HCT116 (cell line): ENCODE measurements around the gene NFIL3. TPM values are rescaled to one million over a fixed set of nuclear protein-coding genes. Genes with fewer than 3 reads are reported as not detected.
A peak's percentile ranks its signal among the peaks of the same experiment; 100 is the strongest.

Experiments used
- ATAC-seq: fragments of 200-7000 bp; cut with Tn5 transposase; 2 replicates; pipeline ENCODE4 v1.9.1; 2020; ENCODE audit warnings: mild to moderate bottlenecking, moderate library complexity
- BruUV-seq: library from RNA; stranded (reverse); fragments of 400-500 nt; replicated peaks from 2 replicates; lab custom pipeline; 2021; lab: Mats Ljungman, UMichigan
- CTCF ChIA-PET: fragments of 300-600 bp; sonication (Branson Sonifier 250); formaldehyde crosslinking; loops from one replicate; lab custom pipeline; 2021; ENCODE audit warnings: antibody characterized with exemption; lab: Charles Lee
- POLR2A ChIA-PET: fragments of 300-600, 350-600 bp; sonication (Branson Sonifier 250); formaldehyde crosslinking; loops from one replicate; lab custom pipeline; 2021; ENCODE audit warnings: antibody characterized with exemption; lab: Charles Lee
- RAD21 ChIA-PET, 2 experiments: fragments of 300-600 bp; sonication (Branson Sonifier 250); formaldehyde crosslinking; loops; one replicate each; lab custom pipeline; 2023; ENCODE audit warnings: low total read pairs in 2 of 2; ENCODE audit not compliant: uncharacterized antibody in 2 of 2, unreplicated experiment in 2 of 2, low non-redundant PET in 1 of 2; lab: Charles Lee
- DNase-seq: peaks from one replicate; pipeline ENCODE4 v3.0.0-alpha.2; 2010; ENCODE audit warnings: low read depth, low spot score
- H2AFZ ChIP-seq: fragments of 200-600 bp; shearing (Covaris generic), sonication (generic); 2 replicates; pipeline ENCODE4 v1.6.1; 2017; ENCODE audit warnings: low read depth, mixed run types, mixed read lengths, antibody characterized with exemption, low read length; ENCODE audit not compliant: poor library complexity, severe bottlenecking
- H3K27ac ChIP-seq: 2 replicates; pipeline ENCODE4 v1.5.1; 2012; ENCODE audit warnings: low read depth, low read length
- H3K27me3 ChIP-seq: fragments of 200-600 bp; sonication (generic); 2 replicates; pipeline ENCODE4 v1.6.1; 2016; ENCODE audit warnings: mixed run types, low read length, mixed read lengths; ENCODE audit not compliant: insufficient read depth
- H3K36me3 ChIP-seq, 2 experiments: fragments of 200-500 bp in 1 of 2; fragments of 200-600 bp in 1 of 2; sonication (Bioruptor generic) in 1 of 2; sonication (generic) in 1 of 2; 2 replicates each; pipeline versions ENCODE4 v1.5.1 to v1.6.1; 2014 to 2016; ENCODE audit warnings: low read length in 2 of 2, inconsistent platforms in 1 of 2, mixed read lengths in 1 of 2, mixed run types in 1 of 2; ENCODE audit not compliant: insufficient read depth in 2 of 2, control insufficient read depth in 1 of 2
- H3K4me1 ChIP-seq, 2 experiments: fragments of 200-600 bp in 1 of 2; sonication (generic) in 1 of 2; 2 replicates each; pipeline versions ENCODE4 v1.5.1 to v1.6.1; 2012 to 2017; ENCODE audit warnings: low read length in 2 of 2, inconsistent platforms in 1 of 2, mild to moderate bottlenecking in 1 of 2, mixed read lengths in 1 of 2, mixed run types in 1 of 2, moderate library complexity in 1 of 2; ENCODE audit not compliant: insufficient read depth in 2 of 2, control insufficient read depth in 1 of 2
- H3K4me2 ChIP-seq: fragments of 200-600 bp; sonication (generic); 2 replicates; pipeline ENCODE4 v1.6.1; 2017; ENCODE audit warnings: mixed run types, low read length, mixed read lengths
- H3K4me3 ChIP-seq, 2 experiments: fragments of 200-600 bp in 1 of 2; sonication (generic) in 1 of 2; replicated peaks in 1 of 2; 2 replicates each; pipeline ENCODE4 v1.5.1; 2011 to 2016; ENCODE audit warnings: low read length in 2 of 2, control low read depth in 1 of 2, low read depth in 1 of 2, mild to moderate bottlenecking in 1 of 2, mixed read lengths in 1 of 2, mixed run types in 1 of 2
- H3K79me2 ChIP-seq: fragments of 200-600 bp; sonication (generic); 2 replicates; pipeline ENCODE4 v1.6.1; 2017; ENCODE audit warnings: mild to moderate bottlenecking, mixed run types, low read length, moderate library complexity, mixed read lengths; ENCODE audit not compliant: insufficient read depth
- H3K9ac ChIP-seq: fragments of 200-600 bp; sonication (generic); 2 replicates; pipeline ENCODE4 v1.6.1; 2016; ENCODE audit warnings: low read length, mixed read lengths
- H3K9me2 ChIP-seq: fragments of 200-600 bp; sonication (generic), shearing (Covaris generic); 2 replicates; pipeline ENCODE4 v1.6.1; 2017; ENCODE audit warnings: mixed run types, mild to moderate bottlenecking, moderate library complexity; ENCODE audit not compliant: insufficient read depth
- H3K9me3 ChIP-seq, 2 experiments: fragments of 200-500 bp in 1 of 2; fragments of 200-600 bp in 1 of 2; sonication (Bioruptor generic) in 1 of 2; sonication (generic) in 1 of 2; 2 replicates each; pipeline ENCODE4 v1.6.1; 2014 to 2017; ENCODE audit warnings: low read length in 2 of 2, mixed read lengths in 2 of 2, inconsistent platforms in 1 of 2, low read depth in 1 of 2, mild to moderate bottlenecking in 1 of 2, mixed run types in 1 of 2, moderate library complexity in 1 of 2; ENCODE audit not compliant: control insufficient read depth in 1 of 2, insufficient read depth in 1 of 2
- H4K20me1 ChIP-seq: fragments of 200-600 bp; sonication (generic), shearing (Covaris generic); 2 replicates; pipeline ENCODE4 v1.6.1; 2017; ENCODE audit warnings: mixed run types, mild to moderate bottlenecking, moderate library complexity; ENCODE audit not compliant: insufficient read depth
- ATF3 ChIP-seq: IDR thresholded peaks from 2 replicates; pipeline ENCODE4 v1.6.1; 2012
- CBX3 ChIP-seq: IDR thresholded peaks from 2 replicates; pipeline ENCODE4 v1.6.1; 2012; ENCODE audit warnings: low read depth
- CTCF ChIP-seq, 3 experiments: fragments of 200-600 bp in 1 of 3; sonication (generic) in 1 of 3; IDR thresholded peaks in 2 of 3; conservative IDR thresholded peaks in 1 of 3; 2 replicates each; pipeline ENCODE4 v1.5.1; 2012 to 2017; ENCODE audit warnings: low read depth in 2 of 3, low read length in 2 of 3, antibody characterized with exemption in 1 of 3, borderline replicate concordance in 1 of 3, control low read depth in 1 of 3, mild to moderate bottlenecking in 1 of 3, mixed read lengths in 1 of 3, mixed run types in 1 of 3, moderate library complexity in 1 of 3; ENCODE audit not compliant: insufficient read depth in 1 of 3
- EGR1 ChIP-seq: IDR thresholded peaks from 2 replicates; pipeline ENCODE4 v1.6.1; 2012; ENCODE audit warnings: low read depth
- ELF1 ChIP-seq: IDR thresholded peaks from 2 replicates; pipeline ENCODE4 v1.6.1; 2012; ENCODE audit warnings: low read depth, borderline replicate concordance
- EZH2 ChIP-seq: fragments of 200-600 bp; sonication (generic); IDR thresholded peaks from 2 replicates; pipeline ENCODE4 v1.6.1; 2017; ENCODE audit warnings: antibody characterized with exemption, mixed run types
- EZH2phosphoT487 ChIP-seq: fragments of 200-600 bp; IDR thresholded peaks from 2 replicates; pipeline ENCODE4 v1.6.1; 2018; ENCODE audit warnings: antibody characterized with exemption, borderline replicate concordance
- JUND ChIP-seq: IDR thresholded peaks from 2 replicates; pipeline ENCODE4 v1.6.1; 2012
- MAX ChIP-seq: IDR thresholded peaks from 2 replicates; pipeline ENCODE4 v1.6.1; 2012
- POLR2A ChIP-seq: IDR thresholded peaks from 2 replicates; pipeline ENCODE4 v1.7.0; 2011; ENCODE audit warnings: borderline replicate concordance; ENCODE audit not compliant: insufficient read depth, insufficient read length; ENCODE audit errors: extremely low read depth
- POLR2AphosphoS5 ChIP-seq: IDR thresholded peaks from 2 replicates; pipeline ENCODE4 v1.6.1; 2011; ENCODE audit warnings: mild to moderate bottlenecking, low read depth, low read length, moderate library complexity
- RAD21 ChIP-seq: IDR thresholded peaks from 2 replicates; pipeline ENCODE4 v1.6.1; 2012; ENCODE audit warnings: low read depth, mild to moderate bottlenecking
- REST ChIP-seq: IDR thresholded peaks from 2 replicates; pipeline ENCODE4 v1.6.1; 2012; ENCODE audit warnings: low read depth
- SIN3A ChIP-seq: IDR thresholded peaks from 2 replicates; pipeline ENCODE4 v1.6.1; 2012; ENCODE audit warnings: low read depth
- SP1 ChIP-seq: IDR thresholded peaks from 2 replicates; pipeline ENCODE4 v1.6.1; 2012; ENCODE audit warnings: low read depth
- TCF7L2 ChIP-seq: IDR thresholded peaks from 2 replicates; pipeline ENCODE4 v1.7.0; 2011; ENCODE audit warnings: borderline replicate concordance, inconsistent platforms; ENCODE audit not compliant: insufficient read depth, insufficient read length; ENCODE audit errors: extremely low read depth
- ZBTB33 ChIP-seq: IDR thresholded peaks from 2 replicates; pipeline ENCODE4 v1.6.1; 2011; ENCODE audit warnings: mild to moderate bottlenecking, low read length, moderate library complexity; ENCODE audit not compliant: insufficient replicate concordance; ENCODE audit errors: extremely low read depth
- ZFX ChIP-seq: fragments of 450-650 bp; IDR thresholded peaks from 2 replicates; pipeline ENCODE4 v1.6.1; 2017
- ZNF274 ChIP-seq: fragments of 200-500 bp; sonication (Bioruptor generic); IDR thresholded peaks from 2 replicates; pipeline ENCODE4 v1.6.1; 2014; ENCODE audit warnings: mild to moderate bottlenecking, low read depth, low read length, inconsistent platforms
- intact Hi-C: fragments of 100-400 bp; cut with micrococcal nuclease; formaldehyde crosslinking; loops from 2 replicates; pipeline ENCODE4 v1.10.0; 2022
- total RNA-seq: library from RNA; stranded (reverse); gene quantifications from one replicate; pipeline ENCODE4 v1.2.1, GENCODE V29; 2021; ENCODE audit not compliant: unreplicated experiment

NFIL3 gene
- total RNA-seq, 1 experiment from 2014 or later = 38.0 TPM

- ATAC-seq = no peak
Measured at GRCh38 chr9:91410161-91410560, 13.5 kb downstream of the NFIL3 start.

More at GRCh38 chr9:91410161-91410560, 13.5 kb downstream of the NFIL3 start:
- Histone ChIP-seq H3K9ac (no peak overlapping the region), H4K20me1 (no peaks in the 10 kb centered on the region), H3K4me1 (peaks cover 0 to 3% of the 10 kb centered on the region in 2 experiments; a peak in 2 of 4 replicates), H2AFZ (no peak overlapping the region), H3K9me3 (no peaks in the 10 kb centered on the region), H3K27ac (no peak overlapping the region), H3K27me3 (no peaks in the 10 kb centered on the region), H3K4me2 (no peak overlapping the region), H3K79me2 (peaks cover 46% of the 10 kb centered on the region), H3K4me3 (no peak overlapping the region), H3K36me3 (peaks cover 10 to 19% of the 10 kb centered on the region in 2 experiments; a peak in 3 of 4 replicates), H3K9me2 (no peaks in the 10 kb centered on the region)
- no peak for DNase-seq
- intact Hi-C loops = no loop called here
- TF ChIP-seq ZNF274 = no peak
- TF ChIP-seq RAD21 = no peak
- TF ChIP-seq ATF3 = no peak
- no peak for TF ChIP-seq EGR1
- TF ChIP-seq POLR2A = no peak
- no peak for TF ChIP-seq ZBTB33
- TF ChIP-seq CTCF (IDR thresholded peaks at IDR 0.05 in 2 of 3, conservative IDR thresholded peaks at IDR 0.05 in 1 of 3; ENCODE audit: borderline replicate concordance in 1 of 3, insufficient read depth in 1 of 3, low read depth in 2 of 3, low read length in 2 of 3) = no peak
- no peak for TF ChIP-seq SP1
- no peak for TF ChIP-seq EZH2phosphoT487
- TF ChIP-seq EZH2 = no peak
- no peak for TF ChIP-seq CBX3
- TF ChIP-seq TCF7L2 = no peak
- TF ChIP-seq JUND = no peak
- TF ChIP-seq REST = no peak
- no peak for TF ChIP-seq POLR2AphosphoS5
- TF ChIP-seq ELF1 = no peak
- TF ChIP-seq ZFX = no peak
- no peak for TF ChIP-seq MAX
- no peak for TF ChIP-seq SIN3A
- ChIA-PET POLR2A (no interaction called here), RAD21 (no interaction called here), CTCF (no interaction called here)
- BruUV-seq = TSS peak; percentile 29
